ENCODE measurements around the gene SAFB. TPM values are rescaled to one million over a fixed set of nuclear protein-coding genes. Genes with fewer than 3 reads are reported as not detected.

Gene SAFB
- total and polyA plus RNA-seq, 7 donors: 51.3 to 88.9 (median 62.1) TPM

DNA sequence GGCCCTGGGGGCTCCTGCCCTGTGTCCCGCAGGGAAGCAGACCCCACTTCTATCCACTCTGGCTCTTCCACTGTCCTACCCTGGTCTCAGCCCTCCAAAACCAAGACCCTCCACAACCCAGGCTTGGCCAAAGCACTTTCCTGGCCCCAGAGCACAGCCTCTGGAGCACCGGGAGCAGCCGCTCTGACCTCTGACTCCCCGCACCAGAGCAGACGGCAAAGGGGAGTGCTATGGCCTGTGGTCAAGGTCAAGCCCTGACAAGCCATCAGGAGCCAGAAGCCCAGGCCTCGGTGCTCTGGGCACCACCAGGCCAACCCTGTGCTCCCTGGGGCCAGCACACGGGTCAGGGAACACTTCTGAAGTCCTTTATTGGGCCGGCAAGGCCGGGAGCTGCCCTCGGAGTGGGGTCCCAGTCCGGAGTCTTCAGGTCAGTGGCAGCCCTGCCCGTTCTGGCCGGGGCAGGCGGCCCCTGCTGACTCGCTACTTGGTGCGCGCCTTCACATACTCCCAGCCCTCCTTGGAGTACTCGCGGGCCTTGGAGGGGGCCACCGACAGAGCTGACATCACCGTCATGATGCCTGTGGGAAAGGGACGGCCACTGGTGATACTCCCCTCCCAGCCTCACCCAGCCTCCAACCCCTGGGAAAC, 55.3 kb downstream of the SAFB start:
- Histone ChIP-seq H3K4me3 (no peak overlapping the region), H3K27ac (no peak overlapping the region), H3K9me3 (no peaks in the 10 kb centered on the region), H3K27me3 (ENCODE audit: insufficient read depth in 3 of 3, low read length in 2 of 3) (no peaks in the 10 kb centered on the region), H3K36me3 (ENCODE audit: insufficient read depth in 1 of 2, low read depth in 1 of 2) (peaks cover 5 to 17% of the 10 kb centered on the region in 2 donors), H3K4me1 (peaks cover 17% of the 10 kb centered on the region)
- 83 to 85% (median 83%) methylated on average over 21 to 22 of the region's 22 CpGs for whole genome bisulfite sequencing, 3 donors
- intact Hi-C loops (cut with DNase I): loop anchor here in 1 of 2 donors (5.0 kb wide), 1 partner anchor 36 kb away; no protein-coding TSS in a partner anchor
- DNase-seq (no peak), ATAC-seq (no peak)
- TF ChIP-seq, protein P1, sequence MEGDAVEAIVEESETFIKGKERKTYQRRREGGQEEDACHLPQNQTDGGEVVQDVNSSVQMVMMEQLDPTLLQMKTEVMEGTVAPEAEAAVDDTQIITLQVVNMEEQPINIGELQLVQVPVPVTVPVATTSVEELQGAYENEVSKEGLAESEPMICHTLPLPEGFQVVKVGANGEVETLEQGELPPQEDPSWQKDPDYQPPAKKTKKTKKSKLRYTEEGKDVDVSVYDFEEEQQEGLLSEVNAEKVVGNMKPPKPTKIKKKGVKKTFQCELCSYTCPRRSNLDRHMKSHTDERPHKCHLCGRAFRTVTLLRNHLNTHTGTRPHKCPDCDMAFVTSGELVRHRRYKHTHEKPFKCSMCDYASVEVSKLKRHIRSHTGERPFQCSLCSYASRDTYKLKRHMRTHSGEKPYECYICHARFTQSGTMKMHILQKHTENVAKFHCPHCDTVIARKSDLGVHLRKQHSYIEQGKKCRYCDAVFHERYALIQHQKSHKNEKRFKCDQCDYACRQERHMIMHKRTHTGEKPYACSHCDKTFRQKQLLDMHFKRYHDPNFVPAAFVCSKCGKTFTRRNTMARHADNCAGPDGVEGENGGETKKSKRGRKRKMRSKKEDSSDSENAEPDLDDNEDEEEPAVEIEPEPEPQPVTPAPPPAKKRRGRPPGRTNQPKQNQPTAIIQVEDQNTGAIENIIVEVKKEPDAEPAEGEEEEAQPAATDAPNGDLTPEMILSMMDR (IDR thresholded peaks at IDR 0.05): no peak

DNA sequence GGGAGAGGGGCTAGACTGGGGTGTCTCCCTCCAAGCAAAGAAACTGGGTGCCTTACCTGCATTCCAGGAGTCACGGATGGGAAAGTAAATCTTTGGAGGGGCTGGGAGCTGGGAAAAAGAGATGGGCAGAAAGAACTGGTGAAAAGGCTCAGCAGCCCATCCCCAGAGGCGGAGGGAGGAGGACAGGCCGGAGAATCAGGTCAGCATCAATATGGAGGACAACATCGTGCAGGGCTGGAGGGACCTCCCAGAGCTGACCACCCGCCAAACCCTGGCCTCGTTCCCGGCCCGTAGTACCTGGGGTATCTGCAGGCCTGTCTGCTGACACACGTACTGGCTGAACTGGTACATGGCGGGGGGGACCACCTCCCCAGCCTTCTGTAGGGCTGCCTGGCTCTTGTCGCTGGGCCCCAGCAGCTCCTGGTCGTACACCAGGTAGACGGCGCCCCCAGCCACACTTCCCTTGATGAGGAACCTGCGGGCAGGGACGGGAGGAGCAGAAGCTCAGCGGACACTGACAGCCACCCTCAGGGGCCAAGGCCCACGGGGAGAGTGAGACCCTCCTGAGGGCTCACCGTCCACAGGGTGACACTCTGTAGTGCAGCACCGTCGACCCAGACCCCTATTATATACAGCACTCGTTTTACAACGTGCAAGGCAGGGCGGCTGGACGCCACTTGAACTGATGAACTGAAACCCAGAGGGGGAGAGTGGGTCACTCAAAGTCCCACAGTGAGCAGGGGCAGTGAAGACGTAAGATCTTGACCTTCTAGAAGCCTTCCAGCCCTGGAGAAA, 56.6 kb downstream of the SAFB start:
- DNase-seq (no peak), ATAC-seq (no peak)
- Histone ChIP-seq H3K9me3 (no peaks in the 10 kb centered on the region), H3K36me3 (ENCODE audit: insufficient read depth in 1 of 2, low read depth in 1 of 2) (peaks cover 5 to 17% of the 10 kb centered on the region in 2 donors), H3K4me3 (peak overlapping the region; percentile 83), H3K27me3 (ENCODE audit: insufficient read depth in 3 of 3, low read length in 2 of 3) (no peaks in the 10 kb centered on the region), H3K4me1 (peaks cover 17% of the 10 kb centered on the region), H3K27ac (peak overlapping the region; percentile 95)
- intact Hi-C loops (cut with DNase I): loop anchor here (5.0 to 10.0 kb wide), 3 partner anchors 37 to 695 kb away; partner anchors contain the start of genes ALKBH7 (in 1 of the 2), PSPN (in 1 of the 2), SAFB (in 1 of the 2) and SAFB2 (in 1 of the 2)
- WGBS, 3 donors: 22 to 28% (median 22%) methylated on average over 26 of the region's 26 CpGs
- TF ChIP-seq, protein P1 (IDR thresholded peaks at IDR 0.05): no peak

DNA sequence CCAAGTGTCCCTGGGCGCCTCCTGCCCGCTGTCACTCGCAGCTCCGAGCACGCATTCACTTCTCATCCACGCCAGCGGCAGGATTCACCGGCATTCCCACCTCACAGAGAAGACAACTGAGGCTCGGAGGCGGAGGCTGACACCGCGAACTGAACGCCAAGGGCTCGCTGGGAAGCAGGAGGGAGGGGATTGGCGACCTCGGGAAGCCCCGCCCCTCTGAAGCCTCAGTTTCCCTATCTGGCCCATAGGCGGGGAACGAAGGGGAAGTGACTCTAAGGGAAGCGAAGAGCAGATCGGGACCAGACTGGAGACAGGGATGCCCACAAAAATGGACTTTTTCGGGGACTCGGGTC, 57.2 kb downstream of the SAFB start:
- TF ChIP-seq, protein P1 (IDR thresholded peaks at IDR 0.05): no peak
- Histone ChIP-seq H3K4me3 (peak overlapping the region; percentile 83), H3K9me3 (no peaks in the 10 kb centered on the region), H3K4me1 (peaks cover 17% of the 10 kb centered on the region), H3K36me3 (ENCODE audit: insufficient read depth in 1 of 2, low read depth in 1 of 2) (peaks cover 5 to 17% of the 10 kb centered on the region in 2 donors), H3K27ac (peak overlapping the region; percentile 95), H3K27me3 (ENCODE audit: insufficient read depth in 3 of 3, low read length in 2 of 3) (no peaks in the 10 kb centered on the region)
- ATAC-seq: peak; percentile 11 to 25 (median 20)
- WGBS, 3 donors: 0 to 1% (median 0%) methylated on average over 23 of the region's 23 CpGs
- intact Hi-C loops (cut with DNase I): loop anchor here in 1 of 2 donors (10.0 kb wide), 2 partner anchors 55 to 695 kb away; partner anchors contain the start of genes ALKBH7, PSPN, SAFB and SAFB2
- peak in 1 of 2 donors; percentile 81 for DNase-seq

DNA sequence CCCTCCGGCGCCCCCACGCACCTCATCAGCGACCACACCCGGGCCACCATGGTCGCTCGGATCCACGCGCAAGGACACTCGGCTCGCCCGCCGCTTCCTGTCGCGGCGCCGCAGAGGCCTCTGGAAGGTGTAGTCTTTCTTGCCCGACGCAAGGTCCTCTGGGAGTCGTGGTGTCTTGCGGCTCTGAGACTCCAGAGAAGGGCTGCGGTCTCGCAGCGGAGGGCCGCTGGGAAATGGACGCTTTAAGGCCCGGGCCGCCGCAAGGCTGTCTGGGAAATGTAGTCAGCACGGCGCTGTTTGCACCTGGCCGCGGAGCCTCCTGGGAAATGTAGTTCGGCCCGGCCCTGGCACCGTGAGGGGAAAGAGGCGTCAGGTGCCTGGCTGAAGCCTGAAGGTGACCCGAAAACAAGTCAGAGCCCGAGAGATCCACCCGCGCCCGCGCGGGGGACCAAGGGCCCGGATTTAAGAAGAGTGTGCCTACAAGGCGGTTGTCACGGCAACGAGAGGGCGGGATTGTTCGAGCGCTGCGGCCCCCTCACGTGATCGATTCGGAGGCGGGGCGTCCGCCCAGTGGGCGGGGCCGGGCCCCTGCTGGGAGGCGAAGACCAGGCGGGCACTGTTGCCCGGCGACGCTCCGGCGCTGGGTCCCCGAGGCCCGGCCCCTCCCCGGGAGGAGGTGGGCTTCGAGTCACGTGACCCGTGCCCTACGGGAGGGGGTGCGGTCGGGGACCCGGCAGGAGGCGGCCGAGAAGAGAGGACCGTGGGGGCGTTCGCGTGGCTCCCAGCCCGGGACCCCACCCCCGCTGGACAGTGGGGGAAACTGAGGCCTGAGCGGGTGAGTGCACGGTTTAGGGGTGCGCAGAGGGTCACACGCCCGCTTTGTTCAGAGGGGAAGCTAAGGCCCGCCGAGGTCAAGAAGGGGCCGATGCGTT, 57.8 kb downstream of the SAFB start, which contains the start of the genes HSD11B1L and MICOS13:
HSD11B1L (plus strand) TSS at position 591 of the 932 bp plus-strand sequence. CDS start 3,806 bp downstream, outside the sequence.
MICOS13 (minus strand) TSS at position 80 of the 932 bp plus-strand sequence; CDS start at position 50, 30 bp downstream.
- peak; percentile 99 to 100 for DNase-seq
- peak; percentile 91 to 93 (median 92) for ATAC-seq
- intact Hi-C loops (cut with DNase I): loop anchor here in 1 of 2 donors (10.0 kb wide), 2 partner anchors 56 to 694 kb away; partner anchors contain the start of genes ALKBH7, PSPN, SAFB and SAFB2
- Histone ChIP-seq H3K27me3 (ENCODE audit: insufficient read depth in 3 of 3, low read length in 2 of 3) (no peaks in the 10 kb centered on the region), H3K4me3 (peak within 1 kb of the TSS; percentile 83), H3K36me3 (ENCODE audit: insufficient read depth in 1 of 2, low read depth in 1 of 2) (peaks cover 5 to 17% of the 10 kb centered on the region in 2 donors), H3K9me3 (no peaks in the 10 kb centered on the region), H3K4me1 (peaks cover 17% of the 10 kb centered on the region), H3K27ac (peak within 1 kb of the TSS; percentile 95)
- WGBS, 3 donors: 1% methylated on average over 49 to 94 of the region's 94 CpGs
- TF ChIP-seq, protein P1 (IDR thresholded peaks at IDR 0.05): no peak

All from psoas muscle (tissue), 8 donors.